ENCODE data around the gene PRICKLE1.

PRICKLE1 gene

GRCh38 chr12:42584651-42585111, 4.9 kb downstream of the PRICKLE1 start:
- H3K4me3 ChIP-seq (ENCODE audit: low read depth, low read length) = no peak overlapping the region
- TF ChIP-seq CTCF (IDR thresholded peaks at IDR 0.05; ENCODE audit: low read depth, low read length, missing control alignments) = no peak
- DNase-seq (ENCODE audit: low read depth) = no peak

- no peak for TF ChIP-seq CTCF (IDR thresholded peaks at IDR 0.05; ENCODE audit: low read depth, low read length, missing control alignments)
- no peak overlapping the region for H3K4me3 ChIP-seq (ENCODE audit: low read depth, low read length)
- no peak for DNase-seq (ENCODE audit: low read depth)
Observed at GRCh38 chr12:42583016-42583415, 6.5 kb downstream of the PRICKLE1 start.

- no peak overlapping the region for H3K4me3 ChIP-seq (ENCODE audit: low read depth, low read length)
- no peak for DNase-seq (ENCODE audit: low read depth)
- TF ChIP-seq CTCF (IDR thresholded peaks at IDR 0.05; ENCODE audit: low read depth, low read length, missing control alignments) = no peak
Observed at GRCh38 chr12:42582498-42582897, 7.0 kb downstream of the PRICKLE1 start.

- TF ChIP-seq CTCF (IDR thresholded peaks at IDR 0.05; ENCODE audit: low read depth, low read length, missing control alignments) = no peak
- H3K4me3 ChIP-seq (ENCODE audit: low read depth, low read length) = no peak overlapping the region
- no peak for DNase-seq (ENCODE audit: low read depth)
Observed at GRCh38 chr12:42582050-42582449, 7.5 kb downstream of the PRICKLE1 start.

- DNase-seq (ENCODE audit: low read depth) = no peak
- H3K4me3 ChIP-seq (ENCODE audit: low read depth, low read length) = no peak overlapping the region
- no peak for TF ChIP-seq CTCF (IDR thresholded peaks at IDR 0.05; ENCODE audit: low read depth, low read length, missing control alignments)
Observed at GRCh38 chr12:42576374-42576773, 13.2 kb downstream of the PRICKLE1 start.

GRCh38 chr12:42575717-42576116, 13.8 kb downstream of the PRICKLE1 start:
- TF ChIP-seq CTCF (IDR thresholded peaks at IDR 0.05; ENCODE audit: low read depth, low read length, missing control alignments) = no peak
- DNase-seq (ENCODE audit: low read depth) = no peak

GRCh38 chr12:42574851-42575266, 14.7 kb downstream of the PRICKLE1 start:
- no peak for DNase-seq (ENCODE audit: low read depth)
- TF ChIP-seq CTCF (IDR thresholded peaks at IDR 0.05; ENCODE audit: low read depth, low read length, missing control alignments) = no peak

More at GRCh38 chr12:42575717-42576116, 13.8 kb downstream of the PRICKLE1 start:
- no peak overlapping the region for H3K4me3 ChIP-seq (ENCODE audit: low read depth, low read length)

More at GRCh38 chr12:42574851-42575266, 14.7 kb downstream of the PRICKLE1 start:
- no peak overlapping the region for H3K4me3 ChIP-seq (ENCODE audit: low read depth, low read length)
